ENCODE data around the gene EVC. TPM values are rescaled to one million over a fixed set of nuclear protein-coding genes. Genes with fewer than 3 reads are reported as not detected.

Gene EVC
- total and polyA plus RNA-seq, 2 of the 4 experiments (the other 2 are of a cell fraction), result 16.8 to 18.9 TPM

GRCh38 chr4:5802565-5802964 lies 91.6 kb downstream of the EVC start:
- dilution Hi-C loops (cut with HindIII; ENCODE audit: low sequenced_read_pairs, unreplicated experiment) (no loop called here), in situ Hi-C loops (cut with MboI; ENCODE audit: low sequenced_read_pairs) (no loop called here), intact Hi-C loops (cut with micrococcal nuclease) (no loop called here)
- TF ChIP-seq NFE2L2 (IDR thresholded peaks at IDR 0.05; ENCODE audit: low read depth, low read length) (no peak), CTCF (conservative IDR thresholded peaks at IDR 0.05; ENCODE audit: low read depth, low read length) (no peak), USF2 (IDR thresholded peaks at IDR 0.05; ENCODE audit: low read depth, low read length) (no peak), RCOR1 (IDR thresholded peaks at IDR 0.05; ENCODE audit: insufficient replicate concordance, low read length) (no peak), MAFK (IDR thresholded peaks at IDR 0.05; ENCODE audit: low read depth, low read length) (no peak), ELK1 (IDR thresholded peaks at IDR 0.05; ENCODE audit: borderline replicate concordance, low read depth, low read length) (no peak), CEBPB (IDR thresholded peaks at IDR 0.05; ENCODE audit: low read depth, low read length) (no peak), SMC3 (IDR thresholded peaks at IDR 0.05; ENCODE audit: low read depth, low read length) (no peak), CHD1 (IDR thresholded peaks at IDR 0.05; ENCODE audit: low read depth, low read length) (no peak), RFX5 (IDR thresholded peaks at IDR 0.05; ENCODE audit: low read depth, low read length) (no peak), BHLHE40 (IDR thresholded peaks at IDR 0.05; ENCODE audit: low read depth, low read length) (no peak), MAZ (IDR thresholded peaks at IDR 0.05; ENCODE audit: borderline replicate concordance, low read depth, low read length) (no peak), POLR2A (IDR thresholded peaks at IDR 0.05; ENCODE audit: low read depth, low read length) (no peak), MXI1 (IDR thresholded peaks at IDR 0.05; ENCODE audit: borderline replicate concordance, low read depth, low read length) (no peak), RAD21 (IDR thresholded peaks at IDR 0.05; ENCODE audit: low read length) (no peak)
- no peak overlapping the region for H3K4me2 ChIP-seq (ENCODE audit: low read depth, low read length)
- no peak overlapping the region for H2BK15ac ChIP-seq (ENCODE audit: low read depth, low read length)
- H3K4me3 ChIP-seq (ENCODE audit: insufficient read depth, low read depth, low read length), result no peak overlapping the region
- H3K14ac ChIP-seq (replicated peaks; ENCODE audit: low read depth, low read length), result no peak overlapping the region
- no TSS peak for BruUV-seq (replicated peaks)
- no peaks in the 10 kb centered on the region for H3K79me1 ChIP-seq (ENCODE audit: low read depth in 1 of 2, low read length in 2 of 2)
- ChIA-PET POLR2A (ENCODE audit: unreplicated experiment) (no interaction called here), CTCF (no interaction called here)
- H3K18ac ChIP-seq (ENCODE audit: low read depth, low read length), result no peak overlapping the region
- H3K9me3 ChIP-seq (ENCODE audit: control insufficient read depth, insufficient read depth, low read length), result no peaks in the 10 kb centered on the region
- H2AK5ac ChIP-seq (ENCODE audit: low read depth, low read length), result no peak overlapping the region
- H4K8ac ChIP-seq (ENCODE audit: low read depth in 2 of 2, low read length in 2 of 2), result no peak overlapping the region
- no peaks in the 10 kb centered on the region for H4K20me1 ChIP-seq (ENCODE audit: insufficient read depth, low read length)
- H3K27me3 ChIP-seq (ENCODE audit: control insufficient read depth, insufficient read depth, low read length), result no peaks in the 10 kb centered on the region
- DNase-seq, result no peak
- no peak overlapping the region for H3K9ac ChIP-seq (ENCODE audit: low read depth, low read length)
- ATAC-seq (ENCODE audit: low read depth), result no peak
- H3K4me1 ChIP-seq (ENCODE audit: control insufficient read depth, insufficient read depth, low read length), result peaks cover 3% of the 10 kb centered on the region; the same call in 1 of the 2 replicates
- H4K91ac ChIP-seq (ENCODE audit: insufficient read depth, low read depth, low read length), result no peak overlapping the region
- no peak overlapping the region for H2BK120ac ChIP-seq (ENCODE audit: low read depth, low read length)
- H3K4ac ChIP-seq (ENCODE audit: low read depth, low read length), result no peak overlapping the region
- no peak overlapping the region for H3K56ac ChIP-seq (ENCODE audit: extremely low read depth, insufficient read depth, low read length)
- WGBS, 2 experiments (ENCODE audit: extremely low coverage in 2 of 2, insufficient read length in 1 of 2), result 98% methylated on average over 10 of the region's 12 CpGs; no CpG with 5 or more reads in 1 of the 2 experiments
- no peak overlapping the region for H2AK9ac ChIP-seq (replicated peaks; ENCODE audit: low read depth, low read length, poor library complexity)
- H3K27ac ChIP-seq (ENCODE audit: insufficient read depth, low read length), result no peak overlapping the region
- H2BK20ac ChIP-seq (ENCODE audit: low read depth, low read length), result no peak overlapping the region
- H2AFZ ChIP-seq (replicated peaks; ENCODE audit: low read length, poor library complexity), result no peak overlapping the region
- H3K9me1 ChIP-seq (ENCODE audit: insufficient read depth, low read length), result no peaks in the 10 kb centered on the region; the same call in 1 of the 2 replicates
- no peak overlapping the region for H3K23ac ChIP-seq (ENCODE audit: low read depth, low read length)
- H3K36me3 ChIP-seq (ENCODE audit: control insufficient read depth, insufficient read depth, low read length), result peaks cover 63% of the 10 kb centered on the region
- no peak overlapping the region for H2BK5ac ChIP-seq (ENCODE audit: low read depth, low read length, poor library complexity, severe bottlenecking)
- H4K5ac ChIP-seq (ENCODE audit: low read depth, low read length), result no peak overlapping the region

Data from IMR-90 (cell line).